ENCODE results near the gene FFAR1. TPM values are rescaled to one million over a fixed set of nuclear protein-coding genes. Genes with fewer than 3 reads are reported as not detected.

The FFAR1 gene
- total and polyA plus RNA-seq, 2 donors (not counting 1 experiment from before 2014, with no cell fraction given), result 3.0 to 17.9 TPM

DNA sequence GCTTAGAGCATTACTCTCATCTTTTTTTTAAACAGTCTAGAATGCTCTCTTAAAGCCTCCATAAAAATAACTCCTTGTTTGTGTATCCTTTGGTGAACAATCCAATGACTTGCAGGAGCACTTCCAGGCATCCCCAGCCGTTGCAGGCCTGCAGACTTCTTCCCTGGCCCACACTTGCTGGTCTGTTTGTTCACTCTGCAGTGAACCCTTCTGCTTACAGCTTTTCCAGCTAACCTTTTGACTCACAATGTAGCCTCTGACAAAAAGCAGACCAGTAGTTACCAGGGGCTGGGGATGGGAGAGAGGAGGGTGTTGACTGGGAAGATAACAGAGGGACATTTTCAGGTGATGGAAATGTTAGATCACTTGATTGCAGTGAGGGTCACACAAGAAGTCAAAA, 32.3 kb downstream of the FFAR1 start:
- peaks cover 18% of the 10 kb centered on the region for H3K4me1 Mint-ChIP-seq
- H3K4me3 Mint-ChIP-seq, result no peak overlapping the region
- Histone ChIP-seq H3K79me2 (ENCODE audit: control insufficient read depth, insufficient read depth, low read length) (no peaks in the 10 kb centered on the region), H3K4me3 (ENCODE audit: control extremely low read depth in 1 of 5, extremely low read depth in 1 of 5, insufficient read depth in 1 of 5, low read depth in 2 of 5, low read length in 4 of 5) (no peak overlapping the region), H3K27ac (ENCODE audit: low read length in 2 of 2) (no peak overlapping the region), H3K9me3 (ENCODE audit: control extremely low read depth in 1 of 3, control insufficient read depth in 2 of 3, insufficient read depth in 1 of 3, low read length in 2 of 3) (peaks cover 0 to 11% (median 1%) of the 10 kb centered on the region in 3 donors), H4K20me1 (ENCODE audit: control insufficient read depth, insufficient read depth, low read length, poor library complexity, severe bottlenecking) (no peaks in the 10 kb centered on the region), H3K4me2 (replicated peaks; ENCODE audit: low read depth, low read length, poor library complexity, severe bottlenecking) (no peak overlapping the region), H2AFZ (ENCODE audit: insufficient read depth, low read depth, low read length, poor library complexity, severe bottlenecking) (no peak overlapping the region), H3K27me3 (replicated peaks in 1 of 4; ENCODE audit: control extremely low read depth in 1 of 4, control insufficient read depth in 3 of 4, insufficient read depth in 4 of 4, low read length in 3 of 4) (peaks cover 0 to 2% (median 0%) of the 10 kb centered on the region in 4 experiments), H3K36me3 (replicated peaks in 1 of 2; ENCODE audit: control extremely low read depth in 1 of 2, control insufficient read depth in 1 of 2, extremely low read depth in 1 of 2, insufficient read depth in 2 of 2, low read length in 1 of 2) (no peaks in the 10 kb centered on the region), H3K9ac (ENCODE audit: low read length) (no peak overlapping the region), H3K4me1 (ENCODE audit: control insufficient read depth in 2 of 2, insufficient read depth in 2 of 2, low read length in 2 of 2) (peaks cover 13 to 14% of the 10 kb centered on the region in 2 donors)
- WGBS (ENCODE audit: insufficient coverage), result 56% methylated on average over 1 of the region's 1 CpG
- peaks cover 13% of the 10 kb centered on the region for H3K27me3 Mint-ChIP-seq
- POLR2A ChIA-PET, result no interaction called here
- intact Hi-C loops (cut with micrococcal nuclease), result no loop called here
- ATAC-seq (ENCODE audit: low read depth), result no peak
- no peak for DNase-seq
- H3K27ac Mint-ChIP-seq, result no peak overlapping the region
- TF ChIP-seq CTCF (IDR thresholded peaks at IDR 0.05), result no peak
- TF ChIP-seq EZH2 (IDR thresholded peaks at IDR 0.05; ENCODE audit: borderline replicate concordance, insufficient read depth, low read depth, low read length, poor library complexity, severe bottlenecking), result no peak
- H3K9me3 Mint-ChIP-seq (ENCODE audit: insufficient read depth), result no peaks in the 10 kb centered on the region
- CTCF ChIA-PET, result no interaction called here

DNA sequence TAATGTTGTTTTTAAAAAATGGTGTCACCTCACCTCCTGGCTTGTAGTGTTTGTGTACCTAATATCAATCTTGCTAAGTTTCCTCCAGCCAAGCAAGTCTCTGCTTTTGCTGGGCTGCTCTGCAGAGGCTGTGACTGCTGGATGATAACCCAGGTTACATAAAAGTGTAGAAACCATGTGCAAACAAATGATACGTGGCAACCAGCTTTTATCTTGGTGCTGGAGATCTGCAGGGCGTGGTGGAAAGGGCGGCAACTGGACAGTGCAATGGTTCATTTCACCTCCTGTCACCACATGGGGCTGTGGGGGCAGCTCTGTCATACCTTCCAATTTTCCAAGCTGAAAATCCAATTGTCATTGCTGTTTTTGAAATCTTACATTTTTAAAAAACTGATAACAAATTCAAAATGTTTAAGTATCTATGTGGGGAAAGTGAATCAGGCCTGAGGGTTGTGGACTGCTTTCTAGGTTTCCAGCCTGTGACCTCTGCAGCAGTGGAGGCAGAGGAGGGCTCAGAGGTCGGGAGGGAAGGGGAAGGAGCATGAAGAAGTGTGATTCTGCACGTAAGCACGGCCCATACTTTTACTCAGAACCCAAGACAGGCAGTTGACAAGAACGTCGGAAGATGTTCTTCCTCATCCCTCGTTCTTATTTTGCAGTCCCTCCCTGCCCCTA, 32.9 kb downstream of the FFAR1 start:
- H3K4me1 Mint-ChIP-seq, result peaks cover 16% of the 10 kb centered on the region
- no peak for DNase-seq
- H4K20me1 ChIP-seq (ENCODE audit: control insufficient read depth, insufficient read depth, low read length, poor library complexity, severe bottlenecking), result no peaks in the 10 kb centered on the region
- H3K79me2 ChIP-seq (ENCODE audit: control insufficient read depth, insufficient read depth, low read length), result no peaks in the 10 kb centered on the region
- CTCF ChIA-PET, result no interaction called here
- no peak overlapping the region for H2AFZ ChIP-seq (ENCODE audit: insufficient read depth, low read depth, low read length, poor library complexity, severe bottlenecking)
- H3K27me3 ChIP-seq (replicated peaks in 1 of 4; ENCODE audit: control extremely low read depth in 1 of 4, control insufficient read depth in 3 of 4, insufficient read depth in 4 of 4, low read length in 3 of 4), result peaks cover 0 to 2% (median 0%) of the 10 kb centered on the region in 4 experiments
- H3K27me3 Mint-ChIP-seq, result peaks cover 13% of the 10 kb centered on the region
- H3K9me3 ChIP-seq (ENCODE audit: control extremely low read depth in 1 of 3, control insufficient read depth in 2 of 3, insufficient read depth in 1 of 3, low read length in 2 of 3), result peaks cover 4 to 16% (median 4%) of the 10 kb centered on the region in 3 donors
- no peak overlapping the region for H3K27ac Mint-ChIP-seq
- POLR2A ChIA-PET, result no interaction called here
- TF ChIP-seq CTCF (IDR thresholded peaks at IDR 0.05) (no peak), EZH2 (IDR thresholded peaks at IDR 0.05; ENCODE audit: borderline replicate concordance, insufficient read depth, low read depth, low read length, poor library complexity, severe bottlenecking) (no peak)
- ATAC-seq (ENCODE audit: low read depth), result no peak
- no peak overlapping the region for H3K9ac ChIP-seq (ENCODE audit: low read length)
- H3K36me3 ChIP-seq (replicated peaks in 1 of 2; ENCODE audit: control extremely low read depth in 1 of 2, control insufficient read depth in 1 of 2, extremely low read depth in 1 of 2, insufficient read depth in 2 of 2, low read length in 1 of 2), result no peaks in the 10 kb centered on the region
- H3K9me3 Mint-ChIP-seq (ENCODE audit: insufficient read depth), result no peaks in the 10 kb centered on the region
- no peak overlapping the region for H3K4me3 ChIP-seq (ENCODE audit: control extremely low read depth in 1 of 5, extremely low read depth in 1 of 5, insufficient read depth in 1 of 5, low read depth in 2 of 5, low read length in 4 of 5)
- no peak overlapping the region for H3K4me2 ChIP-seq (replicated peaks; ENCODE audit: low read depth, low read length, poor library complexity, severe bottlenecking)
- intact Hi-C loops (cut with micrococcal nuclease), result no loop called here
- WGBS (ENCODE audit: insufficient coverage), result 81% methylated on average over 7 of the region's 9 CpGs
- H3K27ac ChIP-seq (ENCODE audit: low read length in 2 of 2), result no peak overlapping the region
- H3K4me3 Mint-ChIP-seq, result no peak overlapping the region
- H3K4me1 ChIP-seq (ENCODE audit: control insufficient read depth in 2 of 2, insufficient read depth in 2 of 2, low read length in 2 of 2), result peaks cover 11 to 14% of the 10 kb centered on the region in 2 donors
